Right ventricle myocardium inferior (tissue), 1 donor: ENCODE data around the gene ABI1. TPM values are rescaled to one million over a fixed set of nuclear protein-coding genes. Genes with fewer than 3 reads are reported as not detected.

Source experiments
- ATAC-seq: fragments of 200-7000 bp; cut with Tn5 transposase; one replicate; pipeline ENCODE4 v1.9.1; 2020; ENCODE audit warnings: mild to moderate bottlenecking, moderate library complexity
- DNase-seq: peaks from one replicate; pipeline ENCODE4 v3.0.0; 2021; ENCODE audit errors: missing footprints
- intact Hi-C: fragments of 100-400 bp; cut with DNase I; formaldehyde crosslinking; loops from one replicate; pipeline ENCODE4 v1.11.0; 2022
- total RNA-seq: library from RNA; stranded (reverse); fragmentation: NEBNext Ultra II Directional; extraction: Animal tissue kit (Norgen Biotek cat#: 25700); gene quantifications from one replicate; pipeline ENCODE4 v1.2.1, GENCODE V29; 2021
- donor health status: DM: no; HTN: yes; CAD: no; lungs with severe emphysema.

The ABI1 gene
- total RNA-seq, 1 donor from 2014 or later = 28.0 TPM

- ATAC-seq (no peak), DNase-seq (no peak)
- intact Hi-C loops = no loop called here
These were observed 125.3 kb downstream of the ABI1 start for GRCh38 chr10:26735435-26735834.

GRCh38 chr10:26733750-26734568 is 126.8 kb downstream of the ABI1 start:
- ATAC-seq (no peak), DNase-seq (no peak)
- intact Hi-C loops = no loop called here

GRCh38 chr10:26730552-26730951 is 130.2 kb downstream of the ABI1 start:
- DNase-seq (no peak), ATAC-seq (no peak)
- intact Hi-C loops = no loop called here

GRCh38 chr10:26729395-26729794 is 131.4 kb downstream of the ABI1 start:
- intact Hi-C loops = no loop called here
- DNase-seq (no peak), ATAC-seq (no peak)

GRCh38 chr10:26728957-26729356 is 131.8 kb downstream of the ABI1 start:
- intact Hi-C loops = no loop called here
- DNase-seq (no peak), ATAC-seq (no peak)

- no peak for ATAC-seq
- DNase-seq = no peak
- intact Hi-C loops = loop anchor here (2.0 kb wide), 1 partner anchor 156 kb away; no protein-coding TSS in a partner anchor
These were observed 133.8 kb downstream of the ABI1 start for GRCh38 chr10:26727005-26727404.

- ATAC-seq (peak; percentile 60), DNase-seq (peak; percentile 85)
- intact Hi-C loops = loop anchor here (2.0 kb wide), 1 partner anchor 157 kb away; no protein-coding TSS in a partner anchor
These were observed 134.7 kb downstream of the ABI1 start for GRCh38 chr10:26725837-26726727.

GRCh38 chr10:26723016-26723415 is 137.7 kb downstream of the ABI1 start:
- intact Hi-C loops = no loop called here
- no peak for ATAC-seq
- no peak for DNase-seq

GRCh38 chr10:26721561-26721960 is 139.2 kb downstream of the ABI1 start:
- ATAC-seq = no peak
- no peak for DNase-seq
- intact Hi-C loops = no loop called here

GRCh38 chr10:26717476-26717875 is 143.3 kb downstream of the ABI1 start:
- intact Hi-C loops = no loop called here
- no peak for DNase-seq
- no peak for ATAC-seq

- DNase-seq (no peak), ATAC-seq (no peak)
- intact Hi-C loops = no loop called here
These were observed 145.6 kb downstream of the ABI1 start for GRCh38 chr10:26715137-26715487.

- intact Hi-C loops = no loop called here
- no peak for DNase-seq
- ATAC-seq = no peak
These were observed 146.2 kb downstream of the ABI1 start for GRCh38 chr10:26714415-26715136.

- ATAC-seq = no peak
- intact Hi-C loops = no loop called here
- no peak for DNase-seq
These were observed 149.4 kb downstream of the ABI1 start for GRCh38 chr10:26711324-26711723.

- DNase-seq = no peak
- ATAC-seq = no peak
- intact Hi-C loops = no loop called here
These were observed 153.8 kb downstream of the ABI1 start for GRCh38 chr10:26706936-26707335.

GRCh38 chr10:26706206-26706605 is 154.6 kb downstream of the ABI1 start:
- ATAC-seq = no peak
- intact Hi-C loops = no loop called here

GRCh38 chr10:26703974-26704373 is 156.8 kb downstream of the ABI1 start:
- intact Hi-C loops = no loop called here
- ATAC-seq (no peak), DNase-seq (no peak)

More at GRCh38 chr10:26706206-26706605, 154.6 kb downstream of the ABI1 start:
- DNase-seq = no peak

GRCh38 chr10:26703096-26703495 is 157.7 kb downstream of the ABI1 start:
- DNase-seq = no peak
- intact Hi-C loops = no loop called here
- no peak for ATAC-seq

- DNase-seq = no peak
- no peak for ATAC-seq
- intact Hi-C loops = no loop called here
These were observed 159.7 kb downstream of the ABI1 start for GRCh38 chr10:26700884-26701630.

- DNase-seq (no peak), ATAC-seq (no peak)
- intact Hi-C loops = no loop called here
These were observed 161.1 kb downstream of the ABI1 start for GRCh38 chr10:26699631-26700030.
